Osteocyte (in vitro differentiated cells): ENCODE results near the gene KCNIP4. TPM values are rescaled to one million over a fixed set of nuclear protein-coding genes. Genes with fewer than 3 reads are reported as not detected.

ENCODE experiments used
- DNase-seq: peaks from one replicate; pipeline ENCODE4 v3.0.0; 2021; ENCODE audit warnings: mixed read lengths; ENCODE audit not compliant: unreplicated experiment; ENCODE audit errors: extremely low spot score
- H3K27ac Mint-ChIP-seq: one replicate; pipeline ENCODE4 v1.8.0; 2021; ENCODE audit warnings: mild to moderate bottlenecking, mixed read lengths; ENCODE audit not compliant: unreplicated experiment
- H3K27me3 Mint-ChIP-seq: one replicate; pipeline ENCODE4 v1.8.0; 2021; ENCODE audit warnings: mixed read lengths; ENCODE audit not compliant: unreplicated experiment
- H3K36me3 Mint-ChIP-seq: one replicate; pipeline ENCODE4 v1.8.0; 2021; ENCODE audit warnings: mixed read lengths; ENCODE audit not compliant: unreplicated experiment
- H3K4me1 Mint-ChIP-seq: one replicate; pipeline ENCODE4 v1.8.0; 2021; ENCODE audit warnings: mixed read lengths; ENCODE audit not compliant: unreplicated experiment
- H3K4me3 Mint-ChIP-seq: one replicate; pipeline ENCODE4 v1.8.0; 2021; ENCODE audit warnings: mild to moderate bottlenecking, moderate library complexity, mixed read lengths; ENCODE audit not compliant: unreplicated experiment
- H3K9me3 Mint-ChIP-seq: one replicate; pipeline ENCODE4 v1.8.0; 2021; ENCODE audit warnings: mixed read lengths; ENCODE audit not compliant: unreplicated experiment
- CTCF ChIP-seq: fragments of 200-600 bp; sonication (generic); IDR thresholded peaks from 2 replicates; pipeline ENCODE4 v1.5.0; 2021; ENCODE audit warnings: antibody characterized with exemption, mild to moderate bottlenecking, moderate library complexity
- total RNA-seq: library from RNA; stranded (reverse); gene quantifications from 2 replicates; pipeline ENCODE4 v1.2.1, GENCODE V29; 2021

KCNIP4 gene
- total RNA-seq, 1 donor from 2014 or later = 0.24 TPM

GRCh38 chr4:21738821-21739220, 209.8 kb downstream of the KCNIP4 start:
- H3K9me3 Mint-ChIP-seq = no peaks in the 10 kb centered on the region
- H3K27me3 Mint-ChIP-seq = peaks cover 14% of the 10 kb centered on the region

GRCh38 chr4:21735866-21736265, 212.7 kb downstream of the KCNIP4 start:
- no peak overlapping the region for H3K27ac Mint-ChIP-seq
- no peak overlapping the region for H3K4me3 Mint-ChIP-seq
- TF ChIP-seq CTCF = no peak
- no peak for DNase-seq
- no peaks in the 10 kb centered on the region for H3K9me3 Mint-ChIP-seq
- no peaks in the 10 kb centered on the region for H3K36me3 Mint-ChIP-seq
- H3K27me3 Mint-ChIP-seq = peaks cover 17% of the 10 kb centered on the region
- H3K4me1 Mint-ChIP-seq = peaks cover 6% of the 10 kb centered on the region

More at GRCh38 chr4:21738821-21739220, 209.8 kb downstream of the KCNIP4 start:
- DNase-seq = no peak
- TF ChIP-seq CTCF = no peak
- Mint-ChIP-seq H3K4me1 (peaks cover 12% of the 10 kb centered on the region), H3K4me3 (no peak overlapping the region), H3K36me3 (no peaks in the 10 kb centered on the region), H3K27ac (no peak overlapping the region)

DNA sequence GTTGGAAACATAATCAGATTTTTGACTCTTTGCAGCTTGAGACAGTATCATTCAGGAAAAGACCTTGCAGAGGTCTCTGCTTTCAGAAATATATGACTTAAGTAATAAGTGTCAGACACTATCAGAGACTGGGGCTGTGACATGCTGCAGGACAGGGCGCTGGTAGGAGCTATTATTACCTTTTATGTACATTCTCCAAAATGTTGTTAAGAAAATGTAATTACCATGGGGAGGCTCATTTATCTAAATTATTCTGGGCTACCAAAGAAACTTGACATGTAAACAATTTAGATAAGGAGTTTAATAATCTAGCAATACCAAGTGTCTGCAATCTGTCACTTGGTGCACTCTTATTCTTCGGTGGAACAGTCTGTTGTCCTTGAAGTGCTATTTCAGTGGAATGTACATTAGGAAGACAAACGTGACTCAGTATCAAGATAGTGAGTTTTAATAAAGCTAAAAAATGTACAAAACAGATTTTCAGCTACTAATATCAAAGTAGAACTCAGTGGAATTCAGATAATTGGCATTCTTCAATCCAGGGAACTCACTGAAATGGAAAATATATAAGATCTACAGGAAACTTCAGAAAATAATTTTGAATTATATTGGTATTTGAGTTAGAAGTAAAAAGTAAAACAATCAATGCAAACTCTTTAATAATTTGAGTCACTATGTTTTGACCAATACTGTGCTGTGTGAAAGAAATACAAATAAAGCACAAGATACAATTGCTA, 214.5 kb downstream of the KCNIP4 start:
- H3K4me3 Mint-ChIP-seq = no peak overlapping the region
- no peak overlapping the region for H3K27ac Mint-ChIP-seq
- no peaks in the 10 kb centered on the region for H3K36me3 Mint-ChIP-seq
- no peaks in the 10 kb centered on the region for H3K4me1 Mint-ChIP-seq
- no peak for DNase-seq
- peaks cover 9% of the 10 kb centered on the region for H3K27me3 Mint-ChIP-seq
- H3K9me3 Mint-ChIP-seq = no peaks in the 10 kb centered on the region
- TF ChIP-seq CTCF = no peak

- peaks cover 3% of the 10 kb centered on the region for H3K27me3 Mint-ChIP-seq
- no peaks in the 10 kb centered on the region for H3K9me3 Mint-ChIP-seq
- H3K4me3 Mint-ChIP-seq = no peak overlapping the region
- no peaks in the 10 kb centered on the region for H3K4me1 Mint-ChIP-seq
- no peak overlapping the region for H3K27ac Mint-ChIP-seq
- TF ChIP-seq CTCF = no peak
- H3K36me3 Mint-ChIP-seq = no peaks in the 10 kb centered on the region
- no peak for DNase-seq
These were observed 220.3 kb downstream of the KCNIP4 start for GRCh38 chr4:21728304-21728703.

DNA sequence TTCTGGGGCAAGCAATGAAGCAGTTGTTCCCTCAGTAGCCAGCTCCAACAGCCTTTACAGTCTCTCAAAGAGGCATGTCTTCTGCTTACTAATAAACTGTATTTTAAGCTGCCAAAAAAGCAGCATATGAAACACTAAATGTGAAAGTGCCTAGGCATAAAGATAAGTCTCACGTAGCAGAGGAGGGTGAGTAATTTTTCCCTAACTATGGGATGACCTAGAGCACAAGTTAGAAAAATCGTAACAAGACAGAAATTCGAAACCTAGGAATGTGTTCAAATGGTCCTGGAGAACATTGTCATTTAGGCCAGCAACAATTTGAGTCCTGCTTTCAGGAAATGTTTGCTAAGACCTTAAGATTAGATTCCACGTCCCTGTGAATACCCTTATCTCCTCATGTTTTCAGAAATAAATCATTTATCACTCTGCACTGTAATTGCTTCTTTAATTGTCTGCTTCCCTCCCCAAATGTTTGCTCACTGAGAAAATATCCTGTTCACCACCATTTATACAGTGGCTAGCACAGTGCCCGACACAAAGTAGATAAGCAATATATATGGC, 222.2 kb downstream of the KCNIP4 start:
- no peaks in the 10 kb centered on the region for H3K9me3 Mint-ChIP-seq
- no peak overlapping the region for H3K4me3 Mint-ChIP-seq
- no peak for DNase-seq
- no peaks in the 10 kb centered on the region for H3K36me3 Mint-ChIP-seq
- TF ChIP-seq CTCF = no peak
- no peak overlapping the region for H3K27ac Mint-ChIP-seq
- peaks cover 2% of the 10 kb centered on the region for H3K27me3 Mint-ChIP-seq
- no peaks in the 10 kb centered on the region for H3K4me1 Mint-ChIP-seq
